H1 (cell line): ENCODE measurements around the gene IL36B. TPM values are rescaled to one million over a fixed set of nuclear protein-coding genes. Genes with fewer than 3 reads are reported as not detected.

Source experiments
- CTCF ChIA-PET: fragments of 300-600 bp; sonication (Branson Sonifier 250); formaldehyde crosslinking; loops from one replicate; lab custom pipeline; 2021; ENCODE audit not compliant: partially characterized antibody; lab: Charles Lee
- POLR2A ChIA-PET: fragments of 300-600 bp; sonication (Branson Sonifier 250); formaldehyde crosslinking; loops from one replicate; lab custom pipeline; 2021; ENCODE audit warnings: inconsistent platforms; ENCODE audit not compliant: partially characterized antibody; lab: Charles Lee
- DNase-seq, 2 experiments: peaks; one replicate each; pipeline versions ENCODE4 v3.0.0 to v3.0.0-alpha.2; 2010 to 2022; ENCODE audit warnings: low spot score in 2 of 2, low read depth in 1 of 2, mixed read lengths in 1 of 2
- FAIRE-seq: peaks from 2 replicates; lab custom pipeline; 2011; peaks lifted over from hg19 to GRCh38; lab: Jason Lieb, UNC
- H2AFZ ChIP-seq: 2 replicates; pipeline ENCODE4 v1.8.1; 2012; ENCODE audit warnings: low read length, inconsistent platforms
- H2AK5ac ChIP-seq: 2 replicates; pipeline ENCODE4 v1.6.1; 2013; ENCODE audit warnings: low read depth, low read length
- H2BK120ac ChIP-seq: replicated peaks from 2 replicates; pipeline ENCODE3; 2013; ENCODE audit warnings: low read depth, low read length, inconsistent platforms
- H2BK12ac ChIP-seq: 2 replicates; pipeline ENCODE4 v1.6.1; 2013; ENCODE audit warnings: low read depth, low read length
- H2BK15ac ChIP-seq: 2 replicates; pipeline ENCODE4 v1.6.1; 2013; ENCODE audit warnings: low read length
- H2BK20ac ChIP-seq: 2 replicates; pipeline ENCODE4 v1.6.1; 2013; ENCODE audit warnings: low read length
- H2BK5ac ChIP-seq: 2 replicates; pipeline ENCODE4 v1.6.1; 2013; ENCODE audit warnings: low read depth, low read length
- H3K14ac ChIP-seq: 2 replicates; pipeline ENCODE4 v1.6.1; 2013; ENCODE audit warnings: inconsistent platforms; ENCODE audit not compliant: insufficient read length
- H3K18ac ChIP-seq: 2 replicates; pipeline ENCODE4 v1.6.1; 2013; ENCODE audit warnings: low read length; ENCODE audit errors: extremely low read depth
- H3K23ac ChIP-seq: 2 replicates; pipeline ENCODE4 v1.6.1; 2013; ENCODE audit warnings: inconsistent platforms; ENCODE audit not compliant: insufficient read length
- H3K23me2 ChIP-seq: 2 replicates; pipeline ENCODE4 v1.6.1; 2013; ENCODE audit warnings: low read depth, low read length
- H3K27ac ChIP-seq: 2 replicates; pipeline ENCODE4 v1.6.1; 2011; ENCODE audit warnings: low read depth, low read length, inconsistent platforms
- H3K27me3 ChIP-seq, 4 experiments: replicated peaks in 1 of 4; 1 replicate in 1 of 4; 2 replicates in 3 of 4; pipeline versions ENCODE4 v1.6.1 to v1.8.1; 2011 to 2013; ENCODE audit warnings: low read length in 3 of 4, mild to moderate bottlenecking in 3 of 4, inconsistent platforms in 2 of 4, mixed read lengths in 2 of 4, moderate library complexity in 1 of 4; ENCODE audit not compliant: control insufficient read depth in 3 of 4, insufficient read depth in 3 of 4; ENCODE audit errors: extremely low read depth in 1 of 4
- H3K36me3 ChIP-seq, 4 experiments: 2 replicates each; pipeline versions ENCODE4 v1.6.1 to v1.8.1; 2011 to 2013; ENCODE audit warnings: mild to moderate bottlenecking in 4 of 4, low read length in 3 of 4, moderate library complexity in 2 of 4, control low read depth in 1 of 4, inconsistent platforms in 1 of 4; ENCODE audit not compliant: insufficient read depth in 4 of 4, control insufficient read depth in 2 of 4
- H3K4ac ChIP-seq: replicated peaks from 2 replicates; pipeline ENCODE3; 2013; ENCODE audit warnings: low read length, low read depth, mixed read lengths, inconsistent platforms; ENCODE audit not compliant: insufficient read length
- H3K4me1 ChIP-seq, 4 experiments: replicated peaks in 1 of 4; 1 replicate in 1 of 4; 2 replicates in 3 of 4; pipeline versions ENCODE4 v1.6.1 to v1.8.1; 2011 to 2013; ENCODE audit warnings: low read length in 3 of 4, inconsistent platforms in 2 of 4, mixed read lengths in 1 of 4; ENCODE audit not compliant: insufficient read depth in 4 of 4, control insufficient read depth in 3 of 4
- H3K4me2 ChIP-seq, 2 experiments: 2 replicates each; pipeline versions ENCODE4 v1.6.1 to v1.8.1; 2011 to 2013; ENCODE audit warnings: low read depth in 2 of 2, low read length in 2 of 2, control low read depth in 1 of 2, inconsistent platforms in 1 of 2, mild to moderate bottlenecking in 1 of 2; ENCODE audit not compliant: insufficient read depth in 1 of 2
- H3K4me3 ChIP-seq, 4 experiments: fragments of 200-600, 300-600 bp in 1 of 4; sonication (generic), shearing (Covaris generic), sonication (Bioruptor Twin) in 1 of 4; 2 replicates each; pipeline versions ENCODE4 v1.5.1 to v1.8.1; 2011 to 2016; ENCODE audit warnings: low read length in 4 of 4, low read depth in 3 of 4, control low read depth in 2 of 4, inconsistent platforms in 2 of 4, mild to moderate bottlenecking in 2 of 4, mixed read lengths in 1 of 4, moderate library complexity in 1 of 4; ENCODE audit not compliant: insufficient read depth in 2 of 4; ENCODE audit errors: extremely low read depth in 1 of 4
- H3K56ac ChIP-seq: replicated peaks from 2 replicates; pipeline ENCODE3; 2013; ENCODE audit warnings: low read depth, mild to moderate bottlenecking, mixed read lengths, low read length, inconsistent platforms; ENCODE audit not compliant: insufficient read length
- H3K79me1 ChIP-seq: 2 replicates; pipeline ENCODE4 v1.6.1; 2013; ENCODE audit warnings: low read depth, low read length, control low read depth
- H3K79me2 ChIP-seq, 2 experiments: 2 replicates each; pipeline versions ENCODE4 v1.6.1 to v1.8.1; 2012 to 2013; ENCODE audit warnings: low read length in 2 of 2, mild to moderate bottlenecking in 2 of 2, inconsistent platforms in 1 of 2; ENCODE audit not compliant: insufficient read depth in 2 of 2, control insufficient read depth in 1 of 2
- H3K9ac ChIP-seq, 4 experiments: replicated peaks in 1 of 4; 1 replicate in 1 of 4; 2 replicates in 3 of 4; pipeline versions ENCODE4 v1.6.1 to v1.8.1; 2011 to 2013; ENCODE audit warnings: low read depth in 3 of 4, low read length in 3 of 4, control low read depth in 2 of 4, mild to moderate bottlenecking in 2 of 4, moderate library complexity in 2 of 4, inconsistent platforms in 1 of 4; ENCODE audit errors: extremely low read depth in 1 of 4
- H3K9me3 ChIP-seq, 2 experiments: 2 replicates each; pipeline versions ENCODE4 v1.6.1 to v1.8.1; 2012 to 2013; ENCODE audit warnings: mild to moderate bottlenecking in 2 of 2, moderate library complexity in 2 of 2, control low read depth in 1 of 2, inconsistent platforms in 1 of 2, low read depth in 1 of 2, low read length in 1 of 2, mixed read lengths in 1 of 2; ENCODE audit not compliant: insufficient read depth in 2 of 2
- H4K20me1 ChIP-seq, 2 experiments: replicated peaks in 1 of 2; 2 replicates each; pipeline versions ENCODE3 to v1.8.1; 2011 to 2013; ENCODE audit warnings: inconsistent platforms in 2 of 2, low read length in 2 of 2, mild to moderate bottlenecking in 1 of 2; ENCODE audit not compliant: insufficient read depth in 2 of 2, control insufficient read depth in 1 of 2
- H4K5ac ChIP-seq: 2 replicates; pipeline ENCODE4 v1.6.1; 2013; ENCODE audit warnings: low read length, low read depth, mixed read lengths, inconsistent platforms; ENCODE audit not compliant: insufficient read length
- H4K8ac ChIP-seq: 2 replicates; pipeline ENCODE4 v1.8.0; 2013; ENCODE audit warnings: mild to moderate bottlenecking, moderate library complexity, low read length, inconsistent platforms; ENCODE audit not compliant: insufficient read depth; ENCODE audit errors: extremely low read depth
- H4K91ac ChIP-seq: replicated peaks from 2 replicates; pipeline ENCODE3; 2013; ENCODE audit warnings: low read length, mixed read lengths, inconsistent platforms; ENCODE audit not compliant: insufficient read length
- NRF1 ChIP-seq: IDR thresholded peaks from 2 replicates; pipeline ENCODE4 v1.6.1; 2011; ENCODE audit warnings: mild to moderate bottlenecking, low read depth, low read length, improper control_type of control experiment
- RFX5 ChIP-seq: IDR thresholded peaks from 2 replicates; pipeline ENCODE4 v1.6.1; 2011; ENCODE audit warnings: low read depth, low read length, improper control_type of control experiment, borderline replicate concordance
- WGBS, 2 experiments: shearing (Covaris generic) in 1 of 2; methylation state at CpG; one replicate each; pipeline versions ENCODE4 v1.1.6 to v1.1.7; 2013 to 2015; ENCODE audit warnings: low lambda C conversion rate in 2 of 2, mixed read lengths in 2 of 2, inconsistent platforms in 1 of 2, low coverage in 1 of 2, missing lambda C conversion rate in 1 of 2; ENCODE audit not compliant: insufficient replicate concordance in 2 of 2, insufficient coverage in 1 of 2, insufficient read length in 1 of 2; ENCODE audit errors: extremely low coverage in 1 of 2, missing lambda C conversion rate in 1 of 2; 5-methylcytosine and 5-hydroxymethylcytosine counted together
- polyA plus RNA-seq, 7 experiments: library from polyadenylated mRNA; depleted of rRNA in 3 of 7; stranded (reverse) in 5 of 7; unstranded in 2 of 7; fragments of >200 nt in 5 of 7; fragments of 200-250 nt in 2 of 7; gene quantifications; 1 replicate in 5 of 7; 2 replicates in 1 of 7; 4 replicates in 1 of 7; pipeline versions ENCODE4 v1.2.1 to v1.2.3, GENCODE V29; 2011 to 2013; ENCODE audit warnings: missing spikeins in 2 of 7, mixed read lengths in 2 of 7
- total RNA-seq: library from RNA; stranded (reverse); fragmentation: NEBNext Ultra II Directional; extraction: Animal tissue kit (Norgen Biotek cat#: 25700); gene quantifications from 2 replicates; pipeline ENCODE4 v1.2.1, GENCODE V29; 2021

The IL36B gene
- total and polyA plus RNA-seq, 2 of the 8 experiments (the other 6 are each of a cell fraction or from before 2014, with no cell fraction given), result not detected

DNA sequence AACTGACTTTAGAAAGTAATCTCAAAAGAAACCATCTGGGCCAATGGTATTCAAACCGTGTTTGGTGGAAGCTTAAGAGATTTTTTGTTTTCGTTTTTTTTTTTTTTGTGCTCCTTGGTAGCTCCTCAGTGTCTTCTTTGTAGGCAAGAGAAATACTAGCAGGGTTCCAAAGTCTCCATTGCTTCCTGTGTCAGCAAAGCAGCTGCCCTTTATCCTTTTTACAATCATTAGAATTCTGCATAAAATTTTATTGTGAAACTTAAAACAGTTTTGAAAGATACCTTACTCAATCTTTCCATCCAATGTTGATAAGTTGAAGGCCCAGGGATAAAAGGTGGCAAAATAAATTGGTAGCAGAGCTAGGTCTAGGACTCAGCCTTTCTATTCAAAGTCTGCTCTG is 15.6 kb upstream of the IL36B start:
- no peak for TF ChIP-seq NRF1
- no peak for TF ChIP-seq RFX5
- H3K27me3 ChIP-seq, result no peaks in the 10 kb centered on the region
- H2BK5ac ChIP-seq, result no peak overlapping the region
- H3K18ac ChIP-seq, result no peak overlapping the region
- H3K9ac ChIP-seq, result no peak overlapping the region
- H3K36me3 ChIP-seq, result no peaks in the 10 kb centered on the region
- H2BK15ac ChIP-seq, result no peak overlapping the region
- H3K4me3 ChIP-seq, result no peak overlapping the region
- no peaks in the 10 kb centered on the region for H4K20me1 ChIP-seq
- no peak overlapping the region for H3K14ac ChIP-seq
- H4K8ac ChIP-seq, result no peak overlapping the region
- no peaks in the 10 kb centered on the region for H3K79me1 ChIP-seq
- H3K4me1 ChIP-seq, result no peaks in the 10 kb centered on the region
- H2AFZ ChIP-seq, result no peak overlapping the region
- POLR2A ChIA-PET, result no interaction called here
- DNase-seq (no peak), FAIRE-seq (no peak)
- H2AK5ac ChIP-seq, result no peak overlapping the region
- peaks cover 2% of the 10 kb centered on the region; the same call in 1 of the 2 replicates for H3K23me2 ChIP-seq
- no peak overlapping the region for H3K56ac ChIP-seq
- no peak overlapping the region for H4K5ac ChIP-seq
- H2BK20ac ChIP-seq, result no peak overlapping the region
- no peak overlapping the region for H3K4me2 ChIP-seq
- no peak overlapping the region for H4K91ac ChIP-seq
- 89% methylated on average over 2 of the region's 2 CpGs; no CpG with 5 or more reads in 1 of the 2 experiments for WGBS, 2 experiments
- CTCF ChIA-PET, result interaction anchor here (1.3 to 2.8 kb wide), 2 partner anchors 9 to 11 kb away, joined by 6 to 17 read pairs; partner anchors contain the start of gene IL36RN
- no peak overlapping the region for H3K4ac ChIP-seq
- 0 out of 4 replicates have a peak, but pooled peaks cover 0 to 9% of the 10 kb centered on the region in 2 experiments for H3K9me3 ChIP-seq
- H3K79me2 ChIP-seq, result no peaks in the 10 kb centered on the region
- no peak overlapping the region for H2BK120ac ChIP-seq
- no peak overlapping the region for H3K27ac ChIP-seq
- H2BK12ac ChIP-seq, result no peak overlapping the region
- H3K23ac ChIP-seq, result no peak overlapping the region
